GM18499 (cell line): ENCODE results near the gene ZNF446.
A peak's percentile ranks its signal among the peaks of the same experiment; 100 is the strongest.

Experiments
- ATAC-seq: cut with Tn5 transposase; IDR thresholded peaks from one replicate; pipeline ENCODE4 v1.9.1; 2021; ENCODE audit warnings: moderate number of reproducible peaks; ENCODE audit not compliant: insufficient read depth, unreplicated experiment

ZNF446 gene

GRCh38 chr19:58519355-58520256, 43.5 kb downstream of the ZNF446 start, which contains the start of gene ZBTB45:
ZBTB45 (minus strand) TSS chr19:58519810; CDS start chr19:58517673, 2,137 bp downstream.
- peak; percentile 78 for ATAC-seq

- no peak for ATAC-seq
Measured at GRCh38 chr19:58520257-58520599, 44.1 kb downstream of the ZNF446 start.

- ATAC-seq: no peak
Measured at GRCh38 chr19:58521651-58522050, 45.5 kb downstream of the ZNF446 start.

- no peak for ATAC-seq
Measured at GRCh38 chr19:58522709-58523108, 46.6 kb downstream of the ZNF446 start.

- ATAC-seq: no peak
Measured at GRCh38 chr19:58529405-58529804, 53.3 kb downstream of the ZNF446 start.
